NB4 (cell line): Measurements from ENCODE around the gene NUDT16.

Experiments
- CTCF ChIP-seq: IDR thresholded peaks from one replicate; pipeline ENCODE4 v1.5.1; 2012; ENCODE audit warnings: low read depth, low read length
- MYC ChIP-seq: IDR thresholded peaks from 2 replicates; pipeline ENCODE4 v1.6.1; 2011; ENCODE audit warnings: low read depth, low read length
- POLR2A ChIP-seq: IDR thresholded peaks from 2 replicates; pipeline ENCODE4 v1.6.1; 2011; ENCODE audit warnings: mild to moderate bottlenecking; ENCODE audit not compliant: insufficient read length; ENCODE audit errors: extremely low read depth

GRCh38 chr3:131349946-131350347 lies 31.6 kb upstream of the NUDT16 start:
- no peak for TF ChIP-seq CTCF
- TF ChIP-seq POLR2A, result no peak
- no peak for TF ChIP-seq MYC
